Uterus (tissue), 2 donors: ENCODE results near the gene ZFAND3.

Experiments
- POLR2A ChIP-seq, 2 donors: fragments of 450-650 bp; IDR thresholded peaks; one replicate each; pipeline ENCODE4 v1.6.1; 2016; ENCODE audit warnings: antibody characterized with exemption in 2 of 2, mild to moderate bottlenecking in 1 of 2, moderate library complexity in 1 of 2
- TF ChIP-seq, protein P1 (sequence below), 4 experiments: fragments of 200-600 bp in 2 of 4; fragments of 450-650 bp in 2 of 4; sonication (generic) in 2 of 4; IDR thresholded peaks; one replicate each; pipeline ENCODE4 v1.5.1; 2016 to 2019; ENCODE audit warnings: antibody characterized with exemption in 4 of 4, mild to moderate bottlenecking in 2 of 4, moderate library complexity in 1 of 4

DNA sequence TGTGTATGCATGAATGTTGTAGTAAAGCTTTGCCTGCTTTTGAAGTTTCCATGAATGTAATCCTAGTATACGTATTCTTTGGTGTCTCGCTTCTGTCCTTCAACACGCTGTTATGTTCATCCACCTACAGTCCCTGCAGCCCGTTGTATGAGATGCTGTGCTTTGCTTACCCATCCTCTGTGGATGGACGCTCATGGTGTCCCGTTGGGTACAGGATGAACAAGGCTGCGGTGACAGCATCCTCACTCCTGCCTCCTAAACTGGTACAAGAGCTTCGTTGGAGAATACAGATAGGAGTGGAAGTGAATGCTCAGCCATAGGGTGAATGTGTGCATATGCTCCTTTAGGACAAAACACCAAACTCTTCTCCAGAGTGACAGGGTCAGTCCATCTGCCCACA, 366.2 kb downstream of the ZFAND3 start:
- TF ChIP-seq, protein P1, sequence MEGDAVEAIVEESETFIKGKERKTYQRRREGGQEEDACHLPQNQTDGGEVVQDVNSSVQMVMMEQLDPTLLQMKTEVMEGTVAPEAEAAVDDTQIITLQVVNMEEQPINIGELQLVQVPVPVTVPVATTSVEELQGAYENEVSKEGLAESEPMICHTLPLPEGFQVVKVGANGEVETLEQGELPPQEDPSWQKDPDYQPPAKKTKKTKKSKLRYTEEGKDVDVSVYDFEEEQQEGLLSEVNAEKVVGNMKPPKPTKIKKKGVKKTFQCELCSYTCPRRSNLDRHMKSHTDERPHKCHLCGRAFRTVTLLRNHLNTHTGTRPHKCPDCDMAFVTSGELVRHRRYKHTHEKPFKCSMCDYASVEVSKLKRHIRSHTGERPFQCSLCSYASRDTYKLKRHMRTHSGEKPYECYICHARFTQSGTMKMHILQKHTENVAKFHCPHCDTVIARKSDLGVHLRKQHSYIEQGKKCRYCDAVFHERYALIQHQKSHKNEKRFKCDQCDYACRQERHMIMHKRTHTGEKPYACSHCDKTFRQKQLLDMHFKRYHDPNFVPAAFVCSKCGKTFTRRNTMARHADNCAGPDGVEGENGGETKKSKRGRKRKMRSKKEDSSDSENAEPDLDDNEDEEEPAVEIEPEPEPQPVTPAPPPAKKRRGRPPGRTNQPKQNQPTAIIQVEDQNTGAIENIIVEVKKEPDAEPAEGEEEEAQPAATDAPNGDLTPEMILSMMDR (IDR thresholded peaks at IDR 0.05) = no peak
- no peak for TF ChIP-seq POLR2A (IDR thresholded peaks at IDR 0.05)
